HFFc6 (cell line): Measurements from ENCODE around the gene SPACA7. TPM values are rescaled to one million over a fixed set of nuclear protein-coding genes. Genes with fewer than 3 reads are reported as not detected.
"Not testable (repeated sequence)": the region's sequence is repeated elsewhere in the genome, so short reads cannot be mapped to it uniquely, and the experiment has no call there.

Experiments
- DNase-seq: peaks from one replicate; pipeline ENCODE4 v3.0.0-alpha.2; 2018
- H3K27ac Mint-ChIP-seq: 2 replicates; pipeline ENCODE4 v1.8.0; 2020; ENCODE audit warnings: mild to moderate bottlenecking, mixed read lengths
- H3K27me3 Mint-ChIP-seq: 2 replicates; pipeline ENCODE4 v1.8.0; 2021; ENCODE audit warnings: mild to moderate bottlenecking, moderate library complexity, mixed read lengths; ENCODE audit not compliant: insufficient read depth
- H3K36me3 Mint-ChIP-seq: 2 replicates; pipeline ENCODE4 v1.8.0; 2021; ENCODE audit warnings: low read depth, mixed read lengths
- H3K4me1 Mint-ChIP-seq: 2 replicates; pipeline ENCODE4 v1.8.0; 2020; ENCODE audit warnings: low read depth, mixed read lengths
- H3K4me3 Mint-ChIP-seq: 2 replicates; pipeline ENCODE4 v1.8.0; 2020; ENCODE audit warnings: mild to moderate bottlenecking, moderate library complexity, mixed read lengths
- H3K9me3 Mint-ChIP-seq: 2 replicates; pipeline ENCODE4 v1.8.0; 2020; ENCODE audit warnings: mild to moderate bottlenecking, mixed read lengths
- total RNA-seq, 6 experiments: library from RNA; stranded (reverse); fragmentation: NEBNext Ultra II Directional; extraction: Animal tissue kit (Norgen Biotek cat#: 25700); gene quantifications; 2 replicates in 1 of 6; 3 replicates in 5 of 6; pipeline ENCODE4 v1.2.3, GENCODE V29; 2021
- TF ChIP-seq, protein P1 (sequence below): fragments of 200-600 bp; sonication (generic); IDR thresholded peaks from 2 replicates; pipeline ENCODE4 v1.5.0; 2021; ENCODE audit warnings: antibody characterized with exemption, mild to moderate bottlenecking

The SPACA7 gene
- total RNA-seq, 6 experiments from 2014 or later: not detected

GRCh38 chr13:112431734-112432133 is 55.6 kb downstream of the SPACA7 start:
- no peaks in the 10 kb centered on the region; the same call in 1 of the 2 replicates for H3K36me3 Mint-ChIP-seq
- peaks cover 34% of the 10 kb centered on the region for H3K9me3 Mint-ChIP-seq
- H3K27me3 Mint-ChIP-seq: peaks cover 4% of the 10 kb centered on the region
- H3K27ac Mint-ChIP-seq: no peak overlapping the region
- TF ChIP-seq, protein P1, sequence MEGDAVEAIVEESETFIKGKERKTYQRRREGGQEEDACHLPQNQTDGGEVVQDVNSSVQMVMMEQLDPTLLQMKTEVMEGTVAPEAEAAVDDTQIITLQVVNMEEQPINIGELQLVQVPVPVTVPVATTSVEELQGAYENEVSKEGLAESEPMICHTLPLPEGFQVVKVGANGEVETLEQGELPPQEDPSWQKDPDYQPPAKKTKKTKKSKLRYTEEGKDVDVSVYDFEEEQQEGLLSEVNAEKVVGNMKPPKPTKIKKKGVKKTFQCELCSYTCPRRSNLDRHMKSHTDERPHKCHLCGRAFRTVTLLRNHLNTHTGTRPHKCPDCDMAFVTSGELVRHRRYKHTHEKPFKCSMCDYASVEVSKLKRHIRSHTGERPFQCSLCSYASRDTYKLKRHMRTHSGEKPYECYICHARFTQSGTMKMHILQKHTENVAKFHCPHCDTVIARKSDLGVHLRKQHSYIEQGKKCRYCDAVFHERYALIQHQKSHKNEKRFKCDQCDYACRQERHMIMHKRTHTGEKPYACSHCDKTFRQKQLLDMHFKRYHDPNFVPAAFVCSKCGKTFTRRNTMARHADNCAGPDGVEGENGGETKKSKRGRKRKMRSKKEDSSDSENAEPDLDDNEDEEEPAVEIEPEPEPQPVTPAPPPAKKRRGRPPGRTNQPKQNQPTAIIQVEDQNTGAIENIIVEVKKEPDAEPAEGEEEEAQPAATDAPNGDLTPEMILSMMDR: no peak
- no peak for DNase-seq
- no peak overlapping the region for H3K4me3 Mint-ChIP-seq
- no peaks in the 10 kb centered on the region for H3K4me1 Mint-ChIP-seq

- H3K27me3 Mint-ChIP-seq, H3K27ac Mint-ChIP-seq, H3K4me1 Mint-ChIP-seq, H3K4me3 Mint-ChIP-seq, H3K36me3 Mint-ChIP-seq, DNase-seq: not testable (repeated sequence)
- H3K9me3 Mint-ChIP-seq: peaks cover 28% of the 10 kb centered on the region
These were observed 56.6 kb downstream of the SPACA7 start for GRCh38 chr13:112432734-112433133.

- H3K4me1 Mint-ChIP-seq, DNase-seq, H3K27ac Mint-ChIP-seq, H3K4me3 Mint-ChIP-seq, H3K27me3 Mint-ChIP-seq, H3K36me3 Mint-ChIP-seq: not testable (repeated sequence)
- H3K9me3 Mint-ChIP-seq: peaks cover 34% of the 10 kb centered on the region
These were observed 57.4 kb downstream of the SPACA7 start for GRCh38 chr13:112433517-112433916.

DNA sequence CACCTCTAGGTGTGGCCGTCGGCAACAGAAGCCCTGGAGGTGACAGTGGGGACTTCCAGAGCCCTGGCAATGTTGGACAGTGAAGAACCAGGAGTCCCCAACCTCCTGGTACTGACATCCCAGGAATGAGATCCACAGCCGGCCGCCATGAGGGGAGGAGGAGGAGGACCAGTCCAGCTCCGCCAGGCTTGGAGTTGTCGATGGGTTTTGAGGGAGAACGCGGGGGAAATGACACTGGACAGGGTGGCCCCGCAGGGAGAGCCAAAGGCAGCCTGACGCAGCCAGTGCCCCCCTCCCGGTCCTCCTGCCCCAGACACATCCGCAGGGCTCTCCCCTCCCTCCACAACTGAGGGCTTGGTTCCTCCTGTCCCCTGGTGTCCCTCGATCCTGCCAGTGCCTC is 57.9 kb downstream of the SPACA7 start:
- no peaks in the 10 kb centered on the region for H3K4me1 Mint-ChIP-seq
- peaks cover 32% of the 10 kb centered on the region for H3K9me3 Mint-ChIP-seq
- peaks cover 6% of the 10 kb centered on the region; the same call in 1 of the 2 replicates for H3K36me3 Mint-ChIP-seq
- H3K4me3 Mint-ChIP-seq: no peak overlapping the region
- DNase-seq: no peak
- peaks cover 4% of the 10 kb centered on the region for H3K27me3 Mint-ChIP-seq
- TF ChIP-seq, protein P1: no peak
- no peak overlapping the region for H3K27ac Mint-ChIP-seq

GRCh38 chr13:112434937-112435523 is 58.9 kb downstream of the SPACA7 start:
- Mint-ChIP-seq H3K9me3 (peaks cover 22% of the 10 kb centered on the region), H3K36me3 (peaks cover 6% of the 10 kb centered on the region; the same call in 1 of the 2 replicates), H3K4me3 (no peak overlapping the region), H3K4me1 (no peaks in the 10 kb centered on the region), H3K27me3 (peaks cover 3% of the 10 kb centered on the region), H3K27ac (no peak overlapping the region)
- no peak for DNase-seq
- TF ChIP-seq, protein P1: no peak

DNA sequence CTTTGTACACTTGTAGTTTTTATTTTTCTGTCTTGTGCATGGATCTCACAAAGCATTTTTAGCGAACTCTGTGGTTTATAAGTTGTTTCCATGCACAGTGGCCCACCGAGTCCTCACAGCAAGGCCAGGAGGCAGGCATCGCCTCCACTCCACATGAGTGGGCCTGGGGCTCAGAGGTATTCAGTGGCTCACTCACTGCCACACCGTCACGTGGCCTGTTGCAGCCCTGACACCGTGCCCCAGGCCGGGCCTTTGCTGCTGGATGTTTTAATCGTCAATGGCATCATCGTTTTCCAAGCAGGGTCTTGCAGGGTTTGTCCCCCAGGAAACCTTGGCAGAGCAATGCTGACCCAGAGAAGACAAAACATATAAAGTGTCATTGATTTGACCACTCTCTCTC is 59.8 kb downstream of the SPACA7 start:
- no peak overlapping the region for H3K27ac Mint-ChIP-seq

More for the DNA sequence above, 59.8 kb downstream of the SPACA7 start:
- Mint-ChIP-seq H3K27me3 (peaks cover 7% of the 10 kb centered on the region), H3K36me3 (peaks cover 6% of the 10 kb centered on the region; the same call in 1 of the 2 replicates), H3K4me3 (no peak overlapping the region), H3K9me3 (peaks cover 20% of the 10 kb centered on the region), H3K4me1 (no peaks in the 10 kb centered on the region)
- TF ChIP-seq, protein P1: no peak
- DNase-seq: no peak
